CD4-positive, alpha-beta T cell (primary cell): ENCODE data around the gene C21orf58. TPM values are rescaled to one million over a fixed set of nuclear protein-coding genes. Genes with fewer than 3 reads are reported as not detected.

Experiments used
- ATAC-seq: fragments of 200-7000 bp; cut with Tn5 transposase; one replicate; pipeline ENCODE4 v1.10.0; 2022; ENCODE audit warnings: mild to moderate bottlenecking; ENCODE audit not compliant: poor library complexity
- CTCF ChIA-PET: fragments of 350-600 bp; sonication (Branson Sonifier 250); formaldehyde crosslinking; loops from one replicate; lab custom pipeline; 2021; ENCODE audit warnings: antibody characterized with exemption, inconsistent platforms; lab: Charles Lee
- POLR2A ChIA-PET: fragments of 350-600 bp; sonication (Branson Sonifier 250); formaldehyde crosslinking; loops from one replicate; lab custom pipeline; 2021; ENCODE audit warnings: antibody characterized with exemption, inconsistent platforms; lab: Charles Lee
- DNase-seq, 14 experiments: peaks; one replicate each; pipeline ENCODE4 v3.0.0-alpha.2; 2013 to 2020; ENCODE audit warnings: mixed read lengths in 2 of 14
- H3K27ac ChIP-seq, 2 donors: one replicate each; pipeline versions ENCODE4 v1.5.1 to v1.7.0; 2013; ENCODE audit warnings: low read length in 2 of 2, low read depth in 1 of 2, mild to moderate bottlenecking in 1 of 2
- H3K27me3 ChIP-seq, 2 experiments: 1 replicate in 1 of 2; 2 replicates in 1 of 2; pipeline versions ENCODE4 v1.6.1 to v1.7.0; 2013; ENCODE audit warnings: low read length in 2 of 2, control low read depth in 1 of 2, mild to moderate bottlenecking in 1 of 2, moderate library complexity in 1 of 2; ENCODE audit not compliant: insufficient read depth in 2 of 2, control insufficient read depth in 1 of 2
- H3K36me3 ChIP-seq: one replicate; pipeline ENCODE4 v1.6.1; 2013; ENCODE audit warnings: low read length, control low read depth; ENCODE audit not compliant: insufficient read depth
- H3K4me1 ChIP-seq: one replicate; pipeline ENCODE4 v1.6.1; 2013; ENCODE audit warnings: low read length, control low read depth; ENCODE audit not compliant: insufficient read depth
- H3K4me3 ChIP-seq: one replicate; pipeline ENCODE4 v1.5.1; 2013; ENCODE audit warnings: mild to moderate bottlenecking, low read length, moderate library complexity
- H3K9me3 ChIP-seq, 2 experiments: 1 replicate in 1 of 2; 2 replicates in 1 of 2; pipeline versions ENCODE4 v1.6.1 to v1.7.0; 2013; ENCODE audit warnings: low read length in 2 of 2, mild to moderate bottlenecking in 2 of 2, control low read depth in 1 of 2, moderate library complexity in 1 of 2; ENCODE audit not compliant: control insufficient read depth in 1 of 2, insufficient read depth in 1 of 2
- H3K27ac Mint-ChIP-seq: one replicate; pipeline ENCODE4 v1.8.0; 2020; ENCODE audit warnings: mixed read lengths
- H3K27me3 Mint-ChIP-seq: one replicate; pipeline ENCODE4 v1.8.0; 2021; ENCODE audit warnings: mixed read lengths
- H3K36me3 Mint-ChIP-seq: one replicate; pipeline ENCODE4 v1.8.0; 2021; ENCODE audit warnings: low read depth, mixed read lengths
- H3K4me1 Mint-ChIP-seq: one replicate; pipeline ENCODE4 v1.8.0; 2021; ENCODE audit warnings: low read depth, mixed read lengths
- H3K4me3 Mint-ChIP-seq: one replicate; pipeline ENCODE4 v1.8.0; 2020; ENCODE audit warnings: mild to moderate bottlenecking, mixed read lengths
- H3K9me3 Mint-ChIP-seq: one replicate; pipeline ENCODE4 v1.8.0; 2020; ENCODE audit warnings: mixed read lengths
- intact Hi-C, 2 experiments: fragments of 100-400 bp; cut with DNase I in 1 of 2; cut with micrococcal nuclease in 1 of 2; formaldehyde crosslinking; loops; one replicate each; pipeline versions ENCODE4 v1.15.1 to v1.9.0; 2023 to 2025; cut with DNase I, micrococcal nuclease
- total RNA-seq, 174 experiments: library from RNA in 2 of 174; stranded (reverse) in 2 of 174; gene quantifications; one replicate each; pipeline ENCODE4 v1.2.3 and lab custom pipeline; 2021 to 2026
- TF ChIP-seq, protein P1 (sequence below): fragments of 200-600 bp; IDR thresholded peaks from one replicate; pipeline ENCODE4 v1.8.0; 2022; ENCODE audit warnings: antibody characterized with exemption, mild to moderate bottlenecking

The C21orf58 gene
- total RNA-seq, 2 experiments from 2014 or later: 2.0 to 2.8 TPM

DNA sequence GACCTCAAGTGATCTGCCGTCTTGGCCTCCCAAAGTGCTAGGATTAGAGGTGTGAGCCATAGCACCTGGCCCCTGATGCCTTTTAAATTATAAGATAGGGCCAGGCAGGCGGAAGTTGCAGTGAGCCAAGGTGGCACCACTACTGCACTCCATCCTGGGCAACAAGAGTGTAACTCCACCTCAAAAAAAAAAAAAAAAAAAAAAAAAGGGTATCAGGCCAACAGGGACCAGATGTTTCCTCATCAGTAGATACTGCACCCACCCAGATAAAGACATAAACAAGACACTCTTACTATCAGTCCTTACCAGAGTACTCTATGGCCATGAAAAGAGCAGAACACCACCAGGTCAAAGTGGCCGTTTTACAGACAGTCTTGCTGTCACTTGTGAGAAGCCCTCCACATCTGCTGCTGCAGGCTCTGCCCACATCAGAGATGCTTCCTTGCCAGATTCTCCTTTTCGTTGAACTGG is 3.3 kb downstream of the C21orf58 start:
- no peaks in the 10 kb centered on the region for H3K27me3 Mint-ChIP-seq
- H3K4me3 Mint-ChIP-seq: peak overlapping the region; percentile 4
- H3K27me3 ChIP-seq: no peaks in the 10 kb centered on the region
- intact Hi-C loops: loop anchor here (5.0 to 10.0 kb wide), 5 partner anchors 33 to 1036 kb away; partner anchors contain the start of genes MCM3AP (in 1 of the 2), PCBP3 (in 1 of the 2), POFUT2 (in 1 of the 2) and YBEY (in 1 of the 2)
- H3K36me3 ChIP-seq: no peaks in the 10 kb centered on the region
- H3K27ac ChIP-seq: no peak overlapping the region
- no peaks in the 10 kb centered on the region for H3K9me3 Mint-ChIP-seq
- POLR2A ChIA-PET: no interaction called here
- TF ChIP-seq, protein P1, sequence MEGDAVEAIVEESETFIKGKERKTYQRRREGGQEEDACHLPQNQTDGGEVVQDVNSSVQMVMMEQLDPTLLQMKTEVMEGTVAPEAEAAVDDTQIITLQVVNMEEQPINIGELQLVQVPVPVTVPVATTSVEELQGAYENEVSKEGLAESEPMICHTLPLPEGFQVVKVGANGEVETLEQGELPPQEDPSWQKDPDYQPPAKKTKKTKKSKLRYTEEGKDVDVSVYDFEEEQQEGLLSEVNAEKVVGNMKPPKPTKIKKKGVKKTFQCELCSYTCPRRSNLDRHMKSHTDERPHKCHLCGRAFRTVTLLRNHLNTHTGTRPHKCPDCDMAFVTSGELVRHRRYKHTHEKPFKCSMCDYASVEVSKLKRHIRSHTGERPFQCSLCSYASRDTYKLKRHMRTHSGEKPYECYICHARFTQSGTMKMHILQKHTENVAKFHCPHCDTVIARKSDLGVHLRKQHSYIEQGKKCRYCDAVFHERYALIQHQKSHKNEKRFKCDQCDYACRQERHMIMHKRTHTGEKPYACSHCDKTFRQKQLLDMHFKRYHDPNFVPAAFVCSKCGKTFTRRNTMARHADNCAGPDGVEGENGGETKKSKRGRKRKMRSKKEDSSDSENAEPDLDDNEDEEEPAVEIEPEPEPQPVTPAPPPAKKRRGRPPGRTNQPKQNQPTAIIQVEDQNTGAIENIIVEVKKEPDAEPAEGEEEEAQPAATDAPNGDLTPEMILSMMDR: no peak
- H3K9me3 ChIP-seq: no peaks in the 10 kb centered on the region
- DNase-seq (no peak), ATAC-seq (no peak)
- H3K4me1 Mint-ChIP-seq: peaks cover 30% of the 10 kb centered on the region
- no peak overlapping the region for H3K4me3 ChIP-seq
- no peak overlapping the region for H3K27ac Mint-ChIP-seq
- CTCF ChIA-PET: no interaction called here
- peaks cover 24% of the 10 kb centered on the region for H3K4me1 ChIP-seq
- peaks cover 10% of the 10 kb centered on the region for H3K36me3 Mint-ChIP-seq

DNA sequence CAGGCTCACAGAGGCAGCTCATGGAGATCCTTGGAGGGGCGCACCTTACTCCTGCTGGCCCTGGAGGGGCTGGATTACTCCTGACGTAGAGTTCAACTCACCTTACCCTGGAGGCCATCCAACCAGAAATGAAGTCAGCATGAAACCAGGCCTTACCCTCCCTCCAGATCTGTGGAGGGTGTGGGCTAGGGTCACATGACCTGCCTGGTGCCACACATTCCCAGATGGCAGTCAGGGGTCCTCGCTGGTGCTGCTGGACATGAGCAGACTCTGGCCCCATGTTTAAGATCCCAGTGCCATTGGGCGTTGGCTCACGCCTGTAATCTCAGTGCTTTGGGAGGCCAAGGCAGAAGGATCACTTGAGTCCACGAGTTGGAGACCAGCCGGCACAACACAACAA is 4.5 kb downstream of the C21orf58 start:
- Histone ChIP-seq H3K4me3 (no peak overlapping the region), H3K27me3 (no peaks in the 10 kb centered on the region), H3K36me3 (no peaks in the 10 kb centered on the region), H3K4me1 (peaks cover 20% of the 10 kb centered on the region), H3K27ac (no peak overlapping the region), H3K9me3 (no peaks in the 10 kb centered on the region)
- intact Hi-C loops: no loop called here
- ATAC-seq (no peak), DNase-seq (no peak)
- Mint-ChIP-seq H3K4me1 (peaks cover 28% of the 10 kb centered on the region), H3K27me3 (no peaks in the 10 kb centered on the region), H3K9me3 (no peaks in the 10 kb centered on the region), H3K36me3 (peaks cover 5% of the 10 kb centered on the region), H3K4me3 (no peak overlapping the region), H3K27ac (no peak overlapping the region)
- POLR2A ChIA-PET: no interaction called here
- CTCF ChIA-PET: no interaction called here
- TF ChIP-seq, protein P1: no peak

DNA sequence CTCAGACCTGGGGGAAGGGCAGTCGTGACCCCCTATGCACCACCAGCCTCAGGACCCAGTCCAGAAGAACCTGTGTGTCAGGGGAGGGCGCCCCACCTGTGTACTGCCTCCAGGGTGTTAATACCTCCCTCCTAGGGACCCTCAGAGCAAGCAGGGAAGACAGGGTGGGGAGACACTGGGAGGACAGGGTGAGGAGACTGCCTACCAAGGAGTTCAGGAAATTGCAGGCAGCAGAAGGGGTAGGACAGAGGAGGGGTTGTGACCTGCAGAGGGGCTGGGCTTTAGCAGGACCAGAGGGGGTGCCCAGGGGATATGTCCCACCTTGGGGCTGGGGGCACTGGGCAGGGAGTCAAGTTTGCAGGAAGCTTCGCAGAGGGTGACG is 5.2 kb downstream of the C21orf58 start:
- Histone ChIP-seq H3K4me3 (no peak overlapping the region), H3K36me3 (no peaks in the 10 kb centered on the region), H3K9me3 (no peaks in the 10 kb centered on the region), H3K27ac (no peak overlapping the region), H3K27me3 (no peaks in the 10 kb centered on the region), H3K4me1 (peaks cover 20% of the 10 kb centered on the region)
- DNase-seq (no peak), ATAC-seq (no peak)
- ChIA-PET POLR2A (no interaction called here), CTCF (no interaction called here)
- Mint-ChIP-seq H3K4me1 (peaks cover 23% of the 10 kb centered on the region), H3K27ac (no peak overlapping the region), H3K27me3 (no peaks in the 10 kb centered on the region), H3K4me3 (no peak overlapping the region), H3K9me3 (no peaks in the 10 kb centered on the region), H3K36me3 (no peaks in the 10 kb centered on the region)
- intact Hi-C loops: no loop called here
- TF ChIP-seq, protein P1: no peak
